Heart left ventricle (tissue), 13 donors: ENCODE results near the gene CTDP1.

Source experiments
- CTCF ChIP-seq, 12 donors: fragments of 200-600 bp; sonication (generic) in 4 of 12; IDR thresholded peaks; one replicate each; pipeline versions ENCODE4 v1.5.0 to v1.8.0; 2018 to 2022; ENCODE audit warnings: antibody characterized with exemption in 12 of 12, mild to moderate bottlenecking in 5 of 12
- POLR2A ChIP-seq, 2 donors: fragments of 450-650 bp; IDR thresholded peaks; one replicate each; pipeline ENCODE4 v1.6.1; 2017; ENCODE audit warnings: antibody characterized with exemption in 2 of 2, mild to moderate bottlenecking in 2 of 2, moderate library complexity in 2 of 2
- donor health status: ischemic (EF 13 %, LVEDD 7.1; RV severe dilation, severe dysfunction).
- donor health status: DM: no; HTN: yes; CAD: no.
- donor health status: DM: no; HTN: no; CAD: no.
- donor health status: ischemic (EF 25% LVEDD 6.9; RV normal size, moderate dysfunction).
- donor health status: ischemic (EF 25% LVEDD 5.7; RV mildly dilated, moderate dysfunction).
- donor health status: ischemic (EF 35%, LVEDD 5.7; RV mildly dilated, moderate dysfunction).
- donor health status: nonischemic (EF 11% LVEDD 7.7; RV severe dilation, severe dysfunction).
- donor health status: DM: yes; HTN: yes; CAD: no.
- donor health status: PGD.
- donor health status: ischemic (EF 29% LVEDD 5.4; RV normal size, mild dysfunction).
- donor health status: nonischemic (EF 23%, LVEDD 6.1; RV moderate dilation, normal function).

- no peak for TF ChIP-seq CTCF (IDR thresholded peaks at IDR 0.05)
- no peak for TF ChIP-seq POLR2A (IDR thresholded peaks at IDR 0.05)
Observed at GRCh38 chr18:79733135-79733701, 53.6 kb downstream of the CTDP1 start.
